GM19467 (cell line): Measurements from ENCODE around the gene UPF2.

Source experiments
- ATAC-seq: cut with Tn5 transposase; IDR thresholded peaks from one replicate; pipeline ENCODE4 v1.9.1; 2021; ENCODE audit warnings: mild to moderate bottlenecking, moderate library complexity; ENCODE audit not compliant: unreplicated experiment

Gene UPF2

GRCh38 chr10:11886851-11887250 is 155.8 kb downstream of the UPF2 start:
- ATAC-seq = no peak

GRCh38 chr10:11886138-11886474 is 156.5 kb downstream of the UPF2 start:
- ATAC-seq = no peak

GRCh38 chr10:11885437-11886137 is 157.0 kb downstream of the UPF2 start:
- ATAC-seq = no peak

- no peak for ATAC-seq
Measured at GRCh38 chr10:11884706-11885423, 157.7 kb downstream of the UPF2 start.

GRCh38 chr10:11882646-11883375 is 159.8 kb downstream of the UPF2 start:
- no peak for ATAC-seq

- no peak for ATAC-seq
Measured at GRCh38 chr10:11881477-11882417, 160.9 kb downstream of the UPF2 start.

GRCh38 chr10:11881030-11881476 is 161.6 kb downstream of the UPF2 start:
- no peak for ATAC-seq

GRCh38 chr10:11880151-11881029 is 162.2 kb downstream of the UPF2 start:
- no peak for ATAC-seq

- ATAC-seq = no peak
Measured at GRCh38 chr10:11879387-11880094, 163.1 kb downstream of the UPF2 start.

- ATAC-seq = no peak
Measured at GRCh38 chr10:11878776-11879175, 163.8 kb downstream of the UPF2 start.

- no peak for ATAC-seq
Measured at GRCh38 chr10:11877591-11877905, 165.1 kb downstream of the UPF2 start.

GRCh38 chr10:11876805-11877590 is 165.6 kb downstream of the UPF2 start:
- no peak for ATAC-seq

GRCh38 chr10:11876324-11876723 is 166.3 kb downstream of the UPF2 start:
- no peak for ATAC-seq

- ATAC-seq = no peak
Measured at GRCh38 chr10:11875494-11876281, 166.9 kb downstream of the UPF2 start.

- ATAC-seq = no peak
Measured at GRCh38 chr10:11874568-11875493, 167.8 kb downstream of the UPF2 start.

- ATAC-seq = no peak
Measured at GRCh38 chr10:11871466-11871865, 171.1 kb downstream of the UPF2 start.
